ENCODE results near the gene IFIT3. TPM values are rescaled to one million over a fixed set of nuclear protein-coding genes. Genes with fewer than 3 reads are reported as not detected.

Gene IFIT3
- total RNA-seq, 1 donor from 2014 or later: 7.4 TPM

GRCh38 chr10:89357975-89358374 lies 30.2 kb downstream of the IFIT3 start:
- H3K27me3 Mint-ChIP-seq (ENCODE audit: low read depth): no peaks in the 10 kb centered on the region
- H3K9me3 Mint-ChIP-seq (ENCODE audit: low read depth): peaks cover 4% of the 10 kb centered on the region
- no peak for TF ChIP-seq CTCF (IDR thresholded peaks at IDR 0.05)
- no peak overlapping the region for H3K4me3 Mint-ChIP-seq (ENCODE audit: unreplicated experiment)
- H3K27ac Mint-ChIP-seq (ENCODE audit: unreplicated experiment): no peak overlapping the region
- H3K4me1 Mint-ChIP-seq (ENCODE audit: low read depth): peaks cover 16% of the 10 kb centered on the region
- no peak for DNase-seq (ENCODE audit: low spot score)
- H3K36me3 Mint-ChIP-seq (ENCODE audit: low read depth): no peaks in the 10 kb centered on the region

- no peak for DNase-seq (ENCODE audit: low spot score)
- no peak for TF ChIP-seq CTCF (IDR thresholded peaks at IDR 0.05)
- Mint-ChIP-seq H3K9me3 (ENCODE audit: low read depth) (no peaks in the 10 kb centered on the region), H3K36me3 (ENCODE audit: low read depth) (no peaks in the 10 kb centered on the region), H3K4me1 (ENCODE audit: low read depth) (peaks cover 14% of the 10 kb centered on the region), H3K4me3 (ENCODE audit: unreplicated experiment) (no peak overlapping the region), H3K27ac (ENCODE audit: unreplicated experiment) (no peak overlapping the region), H3K27me3 (ENCODE audit: low read depth) (no peaks in the 10 kb centered on the region)
Measured at GRCh38 chr10:89360157-89360556, 32.4 kb downstream of the IFIT3 start.

- Mint-ChIP-seq H3K9me3 (ENCODE audit: low read depth) (peaks cover 5% of the 10 kb centered on the region), H3K4me3 (ENCODE audit: unreplicated experiment) (no peak overlapping the region), H3K4me1 (ENCODE audit: low read depth) (peaks cover 13% of the 10 kb centered on the region), H3K27me3 (ENCODE audit: low read depth) (no peaks in the 10 kb centered on the region), H3K36me3 (ENCODE audit: low read depth) (peaks cover 1% of the 10 kb centered on the region), H3K27ac (ENCODE audit: unreplicated experiment) (no peak overlapping the region)
- DNase-seq (ENCODE audit: low spot score): no peak
- TF ChIP-seq CTCF (IDR thresholded peaks at IDR 0.05): no peak
Measured at GRCh38 chr10:89362929-89363328, 35.1 kb downstream of the IFIT3 start.

- peaks cover 1% of the 10 kb centered on the region for H3K36me3 Mint-ChIP-seq (ENCODE audit: low read depth)
- DNase-seq (ENCODE audit: low spot score): no peak
- no peaks in the 10 kb centered on the region for H3K27me3 Mint-ChIP-seq (ENCODE audit: low read depth)
- no peak overlapping the region for H3K4me3 Mint-ChIP-seq (ENCODE audit: unreplicated experiment)
- no peak for TF ChIP-seq CTCF (IDR thresholded peaks at IDR 0.05)
- peaks cover 5% of the 10 kb centered on the region for H3K9me3 Mint-ChIP-seq (ENCODE audit: low read depth)
- H3K4me1 Mint-ChIP-seq (ENCODE audit: low read depth): peaks cover 18% of the 10 kb centered on the region
- H3K27ac Mint-ChIP-seq (ENCODE audit: unreplicated experiment): no peak overlapping the region
Measured at GRCh38 chr10:89363729-89364442, 36.1 kb downstream of the IFIT3 start.

GRCh38 chr10:89364531-89364930 lies 36.7 kb downstream of the IFIT3 start:
- Mint-ChIP-seq H3K4me1 (ENCODE audit: low read depth) (peaks cover 24% of the 10 kb centered on the region), H3K9me3 (ENCODE audit: low read depth) (peaks cover 5% of the 10 kb centered on the region), H3K27ac (ENCODE audit: unreplicated experiment) (no peak overlapping the region), H3K4me3 (ENCODE audit: unreplicated experiment) (no peak overlapping the region), H3K36me3 (ENCODE audit: low read depth) (peaks cover 1% of the 10 kb centered on the region), H3K27me3 (ENCODE audit: low read depth) (no peaks in the 10 kb centered on the region)
- no peak for DNase-seq (ENCODE audit: low spot score)
- no peak for TF ChIP-seq CTCF (IDR thresholded peaks at IDR 0.05)

All from chondrocyte (in vitro differentiated cells).